ENCODE data around the gene OSBPL7. TPM values are rescaled to one million over a fixed set of nuclear protein-coding genes. Genes with fewer than 3 reads are reported as not detected.

The OSBPL7 gene
- total RNA-seq, 1 donor from 2014 or later, result 11.0 TPM

- no peak overlapping the region for H3K4me3 ChIP-seq (ENCODE audit: low read depth, low read length)
- no peak for TF ChIP-seq CTCF (IDR thresholded peaks at IDR 0.05; ENCODE audit: insufficient read depth, low read length, poor library complexity, severe bottlenecking)
- no peak for DNase-seq (ENCODE audit: low read depth)
- H3K36me3 ChIP-seq (ENCODE audit: control insufficient read depth, insufficient read depth, low read length), result no peaks in the 10 kb centered on the region
- H3K27me3 ChIP-seq (ENCODE audit: control insufficient read depth, insufficient read depth, low read length), result no peaks in the 10 kb centered on the region
Observed at GRCh38 chr17:47836601-47837000, 15.0 kb upstream of the OSBPL7 start.

- Histone ChIP-seq H3K36me3 (ENCODE audit: control insufficient read depth, insufficient read depth, low read length) (no peaks in the 10 kb centered on the region), H3K27me3 (ENCODE audit: control insufficient read depth, insufficient read depth, low read length) (no peaks in the 10 kb centered on the region), H3K4me3 (ENCODE audit: low read depth, low read length) (no peak overlapping the region)
- no peak for TF ChIP-seq CTCF (IDR thresholded peaks at IDR 0.05; ENCODE audit: insufficient read depth, low read length, poor library complexity, severe bottlenecking)
- no peak for DNase-seq (ENCODE audit: low read depth)
Observed at GRCh38 chr17:47834756-47835155, 13.2 kb upstream of the OSBPL7 start.

- no peaks in the 10 kb centered on the region for H3K27me3 ChIP-seq (ENCODE audit: control insufficient read depth, insufficient read depth, low read length)
- TF ChIP-seq CTCF (IDR thresholded peaks at IDR 0.05; ENCODE audit: insufficient read depth, low read length, poor library complexity, severe bottlenecking), result no peak
- DNase-seq (ENCODE audit: low read depth), result no peak
- peaks cover 2% of the 10 kb centered on the region for H3K36me3 ChIP-seq (ENCODE audit: control insufficient read depth, insufficient read depth, low read length)
- peak overlapping the region; percentile 54 for H3K4me3 ChIP-seq (ENCODE audit: low read depth, low read length)
Observed at GRCh38 chr17:47831934-47832327, 10.3 kb upstream of the OSBPL7 start.

- peak; percentile 55 for TF ChIP-seq CTCF (IDR thresholded peaks at IDR 0.05; ENCODE audit: insufficient read depth, low read length, poor library complexity, severe bottlenecking)
- Histone ChIP-seq H3K27me3 (ENCODE audit: control insufficient read depth, insufficient read depth, low read length) (no peaks in the 10 kb centered on the region), H3K4me3 (ENCODE audit: low read depth, low read length) (peak within 1 kb of the TSS; percentile 54), H3K36me3 (ENCODE audit: control insufficient read depth, insufficient read depth, low read length) (peaks cover 4% of the 10 kb centered on the region)
- DNase-seq (ENCODE audit: low read depth), result peak; percentile 61
Observed at GRCh38 chr17:47831003-47831933, 9.7 kb upstream of the OSBPL7 start, which contains the start of the genes LRRC46 and MRPL10. LRRC46 (plus strand) TSS chr17:47831670; CDS start chr17:47831990, 320 bp downstream. MRPL10 (minus strand) TSS chr17:47831541; CDS start chr17:47831511, 30 bp downstream.

- no peak for TF ChIP-seq CTCF (IDR thresholded peaks at IDR 0.05; ENCODE audit: insufficient read depth, low read length, poor library complexity, severe bottlenecking)
- Histone ChIP-seq H3K4me3 (ENCODE audit: low read depth, low read length) (peak overlapping the region; percentile 54), H3K27me3 (ENCODE audit: control insufficient read depth, insufficient read depth, low read length) (no peaks in the 10 kb centered on the region), H3K36me3 (ENCODE audit: control insufficient read depth, insufficient read depth, low read length) (peaks cover 4% of the 10 kb centered on the region)
- no peak for DNase-seq (ENCODE audit: low read depth)
Observed at GRCh38 chr17:47830396-47831002, 8.9 kb upstream of the OSBPL7 start.
